HG03108 (cell line): Measurements from ENCODE around the gene DPP8.
"Not testable (repeated sequence)": the region's sequence is repeated elsewhere in the genome, so short reads cannot be mapped to it uniquely, and the experiment has no call there.

ENCODE experiments used
- ATAC-seq: cut with Tn5 transposase; IDR thresholded peaks from one replicate; pipeline ENCODE4 v1.9.1; 2021; ENCODE audit warnings: moderate library complexity; ENCODE audit not compliant: unreplicated experiment

DPP8 gene

GRCh38 chr15:65406424-65407000 is 111.0 kb downstream of the DPP8 start:
- no peak for ATAC-seq

- no peak for ATAC-seq
These were observed 111.6 kb downstream of the DPP8 start for GRCh38 chr15:65405791-65406423.

- no peak for ATAC-seq
These were observed 113.2 kb downstream of the DPP8 start for GRCh38 chr15:65404186-65404872.

- ATAC-seq: no peak
These were observed 114.5 kb downstream of the DPP8 start for GRCh38 chr15:65402961-65403360.

- ATAC-seq: no peak
These were observed 115.8 kb downstream of the DPP8 start for GRCh38 chr15:65401611-65402240.

- ATAC-seq: no peak
These were observed 116.5 kb downstream of the DPP8 start for GRCh38 chr15:65400760-65401610.

- ATAC-seq: no peak
These were observed 117.5 kb downstream of the DPP8 start for GRCh38 chr15:65399997-65400396.

- no peak for ATAC-seq
These were observed 118.3 kb downstream of the DPP8 start for GRCh38 chr15:65399001-65399706.

GRCh38 chr15:65398486-65398885 is 119.0 kb downstream of the DPP8 start:
- ATAC-seq: not testable (repeated sequence)

- no peak for ATAC-seq
These were observed 120.5 kb downstream of the DPP8 start for GRCh38 chr15:65396965-65397317.

GRCh38 chr15:65396283-65396964 is 121.1 kb downstream of the DPP8 start:
- ATAC-seq: no peak

- ATAC-seq: no peak
These were observed 121.8 kb downstream of the DPP8 start for GRCh38 chr15:65395567-65396202.

GRCh38 chr15:65394936-65395335 is 122.6 kb downstream of the DPP8 start:
- no peak for ATAC-seq

GRCh38 chr15:65394280-65394789 is 123.2 kb downstream of the DPP8 start:
- no peak for ATAC-seq

- ATAC-seq: no peak
These were observed 123.9 kb downstream of the DPP8 start for GRCh38 chr15:65393557-65393956.

GRCh38 chr15:65393091-65393490 is 124.4 kb downstream of the DPP8 start:
- ATAC-seq: no peak
